ENCODE results near the gene MAP3K5. TPM values are rescaled to one million over a fixed set of nuclear protein-coding genes. Genes with fewer than 3 reads are reported as not detected.

The MAP3K5 gene
- total RNA-seq, 1 donor from 2014 or later = 4.7 TPM

DNA sequence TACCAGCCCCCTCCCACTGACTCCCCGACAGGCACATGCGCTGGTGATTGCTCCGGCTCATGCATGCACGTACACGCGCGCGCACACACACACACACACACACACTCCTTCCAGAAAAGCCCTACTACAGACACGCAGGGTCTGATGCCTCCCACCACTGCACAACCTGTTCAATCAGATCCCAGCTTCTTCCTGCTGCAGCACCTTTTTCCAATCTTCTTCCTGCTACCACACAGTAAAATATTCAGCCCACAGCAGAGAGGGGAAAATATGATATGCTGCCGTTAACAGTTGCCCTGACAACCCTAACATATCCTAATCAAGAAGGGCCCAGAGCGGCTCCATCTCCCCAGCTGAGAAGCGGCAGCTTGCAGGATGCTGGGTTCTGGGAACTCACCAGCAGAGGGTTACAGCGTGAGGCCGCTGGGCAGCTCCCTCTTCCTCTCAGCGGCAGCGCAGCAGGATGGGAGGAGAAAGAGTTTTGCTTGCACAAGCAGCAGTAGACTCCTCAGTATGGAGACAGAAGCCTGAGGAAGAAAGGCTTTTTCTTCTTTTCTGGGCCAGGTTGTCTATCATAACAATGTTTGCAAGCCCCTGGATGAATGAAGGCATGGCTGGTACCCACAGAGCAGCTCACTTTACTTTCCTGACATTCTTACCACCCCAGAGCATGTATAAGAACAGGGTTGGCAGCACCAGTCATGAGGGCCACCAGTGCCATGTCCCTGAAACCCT is 265.9 kb downstream of the MAP3K5 start:
- Mint-ChIP-seq H3K36me3 (no peaks in the 10 kb centered on the region), H3K9me3 (no peaks in the 10 kb centered on the region), H3K4me3 (peak overlapping the region; percentile 63), H3K27ac (peak overlapping the region; percentile 59), H3K27me3 (no peaks in the 10 kb centered on the region), H3K4me1 (ENCODE audit: unreplicated experiment) (peaks cover 36% of the 10 kb centered on the region)
- DNase-seq (ENCODE audit: extremely low spot score, unreplicated experiment) = no peak
- TF ChIP-seq, protein P1, sequence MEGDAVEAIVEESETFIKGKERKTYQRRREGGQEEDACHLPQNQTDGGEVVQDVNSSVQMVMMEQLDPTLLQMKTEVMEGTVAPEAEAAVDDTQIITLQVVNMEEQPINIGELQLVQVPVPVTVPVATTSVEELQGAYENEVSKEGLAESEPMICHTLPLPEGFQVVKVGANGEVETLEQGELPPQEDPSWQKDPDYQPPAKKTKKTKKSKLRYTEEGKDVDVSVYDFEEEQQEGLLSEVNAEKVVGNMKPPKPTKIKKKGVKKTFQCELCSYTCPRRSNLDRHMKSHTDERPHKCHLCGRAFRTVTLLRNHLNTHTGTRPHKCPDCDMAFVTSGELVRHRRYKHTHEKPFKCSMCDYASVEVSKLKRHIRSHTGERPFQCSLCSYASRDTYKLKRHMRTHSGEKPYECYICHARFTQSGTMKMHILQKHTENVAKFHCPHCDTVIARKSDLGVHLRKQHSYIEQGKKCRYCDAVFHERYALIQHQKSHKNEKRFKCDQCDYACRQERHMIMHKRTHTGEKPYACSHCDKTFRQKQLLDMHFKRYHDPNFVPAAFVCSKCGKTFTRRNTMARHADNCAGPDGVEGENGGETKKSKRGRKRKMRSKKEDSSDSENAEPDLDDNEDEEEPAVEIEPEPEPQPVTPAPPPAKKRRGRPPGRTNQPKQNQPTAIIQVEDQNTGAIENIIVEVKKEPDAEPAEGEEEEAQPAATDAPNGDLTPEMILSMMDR (conservative IDR thresholded peaks at IDR 0.05) = peak; percentile 59

DNA sequence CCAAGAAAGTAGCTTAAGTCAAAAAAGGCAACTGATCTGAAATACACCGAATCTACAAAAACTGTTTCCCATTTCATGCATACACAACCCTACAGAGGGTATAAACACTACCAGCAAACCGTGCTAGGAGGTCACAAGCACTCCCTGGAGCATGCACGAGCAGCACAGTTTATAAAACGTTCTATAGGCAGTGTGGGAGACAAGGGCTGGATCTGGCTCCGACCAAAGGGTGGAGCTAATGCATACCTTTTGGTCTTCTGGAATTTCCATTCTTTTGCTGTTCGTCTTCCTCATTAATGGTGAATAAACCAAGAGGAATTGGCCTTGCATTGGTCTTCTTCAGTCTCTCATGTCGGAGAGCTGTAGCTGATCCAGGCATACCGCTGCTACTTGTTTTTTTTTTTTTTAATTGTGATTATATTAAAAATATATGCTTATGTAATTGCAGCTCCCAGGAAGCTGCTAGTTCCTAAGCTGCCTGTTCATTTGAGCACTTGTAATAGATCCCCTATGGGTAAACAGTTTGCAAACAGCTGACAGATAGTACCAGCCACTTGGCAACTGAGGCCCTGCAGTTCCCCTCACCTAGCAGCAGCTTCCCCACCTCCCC is 266.6 kb downstream of the MAP3K5 start:
- TF ChIP-seq, protein P1 (conservative IDR thresholded peaks at IDR 0.05) = no peak
- H3K4me3 Mint-ChIP-seq = peak overlapping the region; percentile 63
- DNase-seq (ENCODE audit: extremely low spot score, unreplicated experiment) = no peak
- H3K27me3 Mint-ChIP-seq = no peaks in the 10 kb centered on the region
- peaks cover 36% of the 10 kb centered on the region for H3K4me1 Mint-ChIP-seq (ENCODE audit: unreplicated experiment)
- no peaks in the 10 kb centered on the region for H3K36me3 Mint-ChIP-seq
- H3K9me3 Mint-ChIP-seq = no peaks in the 10 kb centered on the region
- no peak overlapping the region for H3K27ac Mint-ChIP-seq

DNA sequence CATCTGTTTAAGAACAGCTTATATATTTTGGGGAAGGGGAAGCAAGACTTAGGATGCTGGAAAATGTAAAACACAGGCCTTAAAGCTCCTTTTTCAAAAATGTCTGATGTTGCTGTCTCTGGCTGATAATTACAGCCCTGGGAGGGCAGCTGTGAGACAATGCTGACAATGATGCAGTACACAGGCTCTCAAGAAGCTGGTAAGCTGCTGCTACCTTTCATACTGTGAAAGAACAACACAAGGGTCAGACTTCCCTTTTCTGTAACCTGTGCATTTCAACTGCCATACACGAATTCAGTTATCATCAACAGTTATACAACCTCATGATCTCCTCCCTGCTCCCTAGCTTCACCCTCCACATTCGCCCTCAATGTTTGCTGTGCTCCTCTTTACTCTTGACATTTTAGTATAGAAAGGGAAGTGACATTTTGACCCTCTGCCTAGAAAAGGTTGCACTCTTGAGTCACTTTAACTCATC is 267.3 kb downstream of the MAP3K5 start:
- Mint-ChIP-seq H3K4me3 (no peak overlapping the region), H3K27ac (no peak overlapping the region), H3K27me3 (no peaks in the 10 kb centered on the region), H3K4me1 (ENCODE audit: unreplicated experiment) (peaks cover 36% of the 10 kb centered on the region), H3K36me3 (no peaks in the 10 kb centered on the region), H3K9me3 (no peaks in the 10 kb centered on the region)
- DNase-seq (ENCODE audit: extremely low spot score, unreplicated experiment) = no peak
- TF ChIP-seq, protein P1 (conservative IDR thresholded peaks at IDR 0.05) = no peak

DNA sequence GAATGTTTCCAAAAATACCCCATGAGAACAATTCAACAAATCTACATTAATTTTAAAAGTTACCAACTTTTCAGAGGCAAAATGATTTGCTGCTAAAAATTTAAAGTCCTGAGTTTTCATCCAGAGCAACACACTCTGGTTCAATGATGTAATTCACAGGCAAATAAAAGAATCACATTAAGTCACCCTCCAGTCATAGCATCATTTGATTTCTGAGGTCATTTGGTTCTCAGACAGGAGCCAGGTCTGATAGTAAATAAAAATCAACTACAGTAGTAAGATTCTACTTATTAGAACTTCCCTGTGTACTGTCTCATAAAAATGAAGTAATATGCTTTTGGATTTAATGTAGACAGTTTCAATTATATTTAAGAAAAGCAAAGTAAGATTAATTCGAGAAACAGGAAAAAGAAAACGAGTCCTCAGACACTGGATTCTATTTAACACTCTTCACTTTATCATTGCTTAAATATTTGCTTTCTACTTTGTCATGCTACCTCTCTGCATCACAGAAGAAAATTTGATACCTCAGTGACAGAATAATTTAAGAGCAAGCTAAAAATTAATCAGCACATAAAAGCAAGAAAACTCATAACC is 267.8 kb downstream of the MAP3K5 start:
- no peaks in the 10 kb centered on the region for H3K27me3 Mint-ChIP-seq
- H3K9me3 Mint-ChIP-seq = no peaks in the 10 kb centered on the region
- TF ChIP-seq, protein P1 (conservative IDR thresholded peaks at IDR 0.05) = no peak
- H3K4me3 Mint-ChIP-seq = no peak overlapping the region
- H3K27ac Mint-ChIP-seq = no peak overlapping the region
- no peak for DNase-seq (ENCODE audit: extremely low spot score, unreplicated experiment)
- peaks cover 36% of the 10 kb centered on the region for H3K4me1 Mint-ChIP-seq (ENCODE audit: unreplicated experiment)
- H3K36me3 Mint-ChIP-seq = no peaks in the 10 kb centered on the region

DNA sequence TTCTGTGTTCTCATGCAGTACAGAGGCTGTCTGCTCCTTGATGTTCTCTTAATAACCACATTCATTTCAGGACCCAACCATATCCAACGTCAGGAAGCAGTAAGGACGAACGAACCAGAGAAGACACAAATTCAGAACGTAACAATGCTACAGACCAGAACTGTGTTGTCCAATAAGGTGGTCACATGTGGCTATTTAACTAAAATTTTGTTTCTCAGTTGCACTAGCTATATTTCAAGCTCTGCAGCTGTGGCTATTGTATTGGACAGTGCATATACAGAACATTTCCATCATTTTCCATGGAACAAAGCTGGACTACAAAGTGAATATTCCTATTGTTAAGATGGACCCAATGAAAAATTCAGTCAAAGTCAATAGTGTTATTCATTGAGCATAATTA is 269.1 kb downstream of the MAP3K5 start:
- peaks cover 36% of the 10 kb centered on the region for H3K4me1 Mint-ChIP-seq (ENCODE audit: unreplicated experiment)
- TF ChIP-seq, protein P1 (conservative IDR thresholded peaks at IDR 0.05) = no peak
- no peak overlapping the region for H3K4me3 Mint-ChIP-seq

More for the DNA sequence above, 269.1 kb downstream of the MAP3K5 start:
- H3K9me3 Mint-ChIP-seq = no peaks in the 10 kb centered on the region
- no peaks in the 10 kb centered on the region for H3K36me3 Mint-ChIP-seq
- no peak overlapping the region for H3K27ac Mint-ChIP-seq
- no peaks in the 10 kb centered on the region for H3K27me3 Mint-ChIP-seq
- no peak for DNase-seq (ENCODE audit: extremely low spot score, unreplicated experiment)

Measured in type B pancreatic cell (in vitro differentiated cells).